Measurements from ENCODE around the gene LCK.

LCK gene

GRCh38 chr1:32250893-32251716, at the start of gene LCK:
TSS of gene LCK (plus strand) at chr1:32251265. CDS start at chr1:32274330, 23,065 bp downstream.
- peak; percentile 65 for DNase-seq

- DNase-seq: no peak
Measured at GRCh38 chr1:32204943-32205361, 46.1 kb upstream of the LCK start.

GRCh38 chr1:32205401-32206370, 45.4 kb upstream of the LCK start, which contains the start of gene IQCC:
TSS of gene IQCC (plus strand) at chr1:32205671. CDS start at chr1:32205682, 11 bp downstream.
- DNase-seq: peak; percentile 90

- DNase-seq: no peak
Measured at GRCh38 chr1:32208469-32208868, 42.6 kb upstream of the LCK start.

GRCh38 chr1:32208891-32209328, 42.2 kb upstream of the LCK start, which contains the start of gene DCDC2B:
TSS of gene DCDC2B (plus strand) at chr1:32209089. CDS start at chr1:32209094, 5 bp downstream.
- DNase-seq: no peak

- DNase-seq: peak; percentile 70
Measured at GRCh38 chr1:32215629-32216480, 35.2 kb upstream of the LCK start.

GRCh38 chr1:32216566-32216965, 34.5 kb upstream of the LCK start:
- no peak for DNase-seq

- DNase-seq: no peak
Measured at GRCh38 chr1:32219022-32219421, 32.0 kb upstream of the LCK start.

- no peak for DNase-seq
Measured at GRCh38 chr1:32220746-32221580, 30.1 kb upstream of the LCK start.

GRCh38 chr1:32221581-32221979, 29.5 kb upstream of the LCK start:
- DNase-seq: no peak

GRCh38 chr1:32221980-32222755, 28.9 kb upstream of the LCK start, which contains the start of the genes EIF3I and TMEM234:
TSS of gene EIF3I (plus strand) at chr1:32222407. CDS start at chr1:32222442, 35 bp downstream.
TSS of gene TMEM234 (minus strand) at chr1:32222353. CDS start at chr1:32222322, 31 bp downstream.
- peak; percentile 93 for DNase-seq

- no peak for DNase-seq
Measured at GRCh38 chr1:32223683-32224082, 27.4 kb upstream of the LCK start.

- no peak for DNase-seq
Measured at GRCh38 chr1:32224285-32224684, 26.8 kb upstream of the LCK start.

GRCh38 chr1:32228771-32229170, 22.3 kb upstream of the LCK start:
- DNase-seq: no peak

GRCh38 chr1:32231843-32232432, 19.1 kb upstream of the LCK start:
- no peak for DNase-seq

- DNase-seq: no peak
Measured at GRCh38 chr1:32232558-32233304, 18.3 kb upstream of the LCK start.

GRCh38 chr1:32234792-32235191, 16.3 kb upstream of the LCK start:
- DNase-seq: no peak

GRCh38 chr1:32239337-32239736, 11.7 kb upstream of the LCK start:
- DNase-seq: no peak

- no peak for DNase-seq
Measured at GRCh38 chr1:32239790-32240139, 11.3 kb upstream of the LCK start.
